Vagina (tissue), 2 donors: ENCODE data around the gene SLC48A1.

Source experiments
- CTCF ChIP-seq, 3 experiments: fragments of 450-650 bp in 2 of 3; fragments of 200-600 bp in 1 of 3; sonication (generic) in 1 of 3; IDR thresholded peaks; one replicate each; pipeline ENCODE4 v1.5.1; 2017 to 2019; ENCODE audit warnings: antibody characterized with exemption in 3 of 3, mild to moderate bottlenecking in 2 of 3, moderate library complexity in 2 of 3
- POLR2A ChIP-seq, 2 donors: fragments of 450-650 bp; IDR thresholded peaks; one replicate each; pipeline ENCODE4 v1.6.1; 2017; ENCODE audit warnings: antibody characterized with exemption in 2 of 2, mild to moderate bottlenecking in 2 of 2, moderate library complexity in 2 of 2

- TF ChIP-seq CTCF (IDR thresholded peaks at IDR 0.05), result no peak
- no peak for TF ChIP-seq POLR2A (IDR thresholded peaks at IDR 0.05)
Observed at GRCh38 chr12:47736216-47736615, 36.8 kb upstream of the SLC48A1 start.
